Measurements from ENCODE around the gene CTIF. TPM values are rescaled to one million over a fixed set of nuclear protein-coding genes. Genes with fewer than 3 reads are reported as not detected.

Gene CTIF
- total and polyA plus RNA-seq, 4 donors: 12.2 to 45.7 (median 32.6) TPM

DNA sequence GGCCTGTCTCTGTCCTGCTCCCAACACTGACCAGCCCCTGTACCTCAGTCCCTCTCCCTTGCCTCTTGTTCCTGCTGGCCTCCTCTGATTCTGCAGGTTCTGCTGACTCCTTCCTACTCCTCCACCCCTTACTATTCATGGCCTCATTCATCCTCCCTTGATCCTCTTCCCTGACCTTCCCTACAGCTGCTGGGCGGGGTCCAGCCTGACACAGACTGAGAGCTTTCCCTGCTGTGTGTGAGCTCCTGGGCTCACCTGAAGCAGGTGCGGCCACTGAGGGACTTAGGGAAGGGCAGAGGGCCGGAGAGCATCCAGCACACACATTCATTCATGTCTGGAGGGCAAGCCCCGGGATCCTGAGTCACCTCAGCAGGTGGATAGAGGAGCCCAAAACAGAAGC lies 185.6 kb downstream of the CTIF start:
- DNase-seq (no peak), ATAC-seq (ENCODE audit: insufficient read depth, low FRiP score) (no peak)
- TF ChIP-seq, protein P1, sequence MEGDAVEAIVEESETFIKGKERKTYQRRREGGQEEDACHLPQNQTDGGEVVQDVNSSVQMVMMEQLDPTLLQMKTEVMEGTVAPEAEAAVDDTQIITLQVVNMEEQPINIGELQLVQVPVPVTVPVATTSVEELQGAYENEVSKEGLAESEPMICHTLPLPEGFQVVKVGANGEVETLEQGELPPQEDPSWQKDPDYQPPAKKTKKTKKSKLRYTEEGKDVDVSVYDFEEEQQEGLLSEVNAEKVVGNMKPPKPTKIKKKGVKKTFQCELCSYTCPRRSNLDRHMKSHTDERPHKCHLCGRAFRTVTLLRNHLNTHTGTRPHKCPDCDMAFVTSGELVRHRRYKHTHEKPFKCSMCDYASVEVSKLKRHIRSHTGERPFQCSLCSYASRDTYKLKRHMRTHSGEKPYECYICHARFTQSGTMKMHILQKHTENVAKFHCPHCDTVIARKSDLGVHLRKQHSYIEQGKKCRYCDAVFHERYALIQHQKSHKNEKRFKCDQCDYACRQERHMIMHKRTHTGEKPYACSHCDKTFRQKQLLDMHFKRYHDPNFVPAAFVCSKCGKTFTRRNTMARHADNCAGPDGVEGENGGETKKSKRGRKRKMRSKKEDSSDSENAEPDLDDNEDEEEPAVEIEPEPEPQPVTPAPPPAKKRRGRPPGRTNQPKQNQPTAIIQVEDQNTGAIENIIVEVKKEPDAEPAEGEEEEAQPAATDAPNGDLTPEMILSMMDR (IDR thresholded peaks at IDR 0.05; ENCODE audit: control extremely low read depth, extremely low read depth): no peak
- Histone ChIP-seq H3K9me3 (ENCODE audit: control insufficient read depth in 4 of 4, insufficient read depth in 3 of 4, low read length in 3 of 4) (peaks cover 0 to 6% (median 0%) of the 10 kb centered on the region in 4 donors), H3K27me3 (ENCODE audit: control insufficient read depth in 3 of 3, insufficient read depth in 3 of 3, low read length in 2 of 3) (no peaks in the 10 kb centered on the region), H3K4me3 (no peak overlapping the region), H3K36me3 (ENCODE audit: control insufficient read depth in 4 of 4, insufficient read depth in 4 of 4, low read length in 4 of 4) (peaks cover 0 to 2% (median under 1%) of the 10 kb centered on the region in 4 donors), H3K4me1 (ENCODE audit: control insufficient read depth in 5 of 5, insufficient read depth in 5 of 5, low read length in 5 of 5) (peaks cover 0 to 10% (median 9%) of the 10 kb centered on the region in 5 donors), H3K9ac (ENCODE audit: insufficient read depth in 1 of 2, low read length in 2 of 2) (no peak overlapping the region), H3K27ac (ENCODE audit: low read depth in 1 of 2, low read length in 1 of 2) (no peak overlapping the region)
- 93 to 94% methylated on average over 4 of the region's 4 CpGs for WGBS, 2 donors

DNA sequence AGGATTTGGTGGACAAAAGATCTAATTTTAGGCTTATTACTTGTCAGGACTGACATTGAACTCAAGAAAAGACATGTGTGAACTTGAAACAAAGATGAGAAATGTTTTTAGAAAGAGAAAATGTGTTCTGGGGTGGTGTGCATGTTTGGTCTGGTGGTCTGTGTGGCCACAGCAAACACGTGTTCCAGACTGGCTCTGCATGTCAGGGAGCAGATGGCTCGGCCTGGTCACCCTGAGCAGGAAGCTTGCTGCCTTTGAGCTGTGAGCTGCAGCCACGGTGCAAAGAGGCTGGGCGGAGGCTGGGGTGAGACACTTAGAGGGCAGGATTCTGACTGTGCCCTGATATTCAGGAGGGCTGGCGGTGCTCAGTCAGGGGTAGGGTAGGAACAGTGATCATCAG lies 186.1 kb downstream of the CTIF start:
- Histone ChIP-seq H3K9me3 (ENCODE audit: control insufficient read depth in 4 of 4, insufficient read depth in 3 of 4, low read length in 3 of 4) (peaks cover 0 to 6% (median 0%) of the 10 kb centered on the region in 4 donors), H3K4me1 (ENCODE audit: control insufficient read depth in 5 of 5, insufficient read depth in 5 of 5, low read length in 5 of 5) (peaks cover 0 to 9% (median 9%) of the 10 kb centered on the region in 5 donors), H3K9ac (ENCODE audit: insufficient read depth in 1 of 2, low read length in 2 of 2) (no peak overlapping the region), H3K36me3 (ENCODE audit: control insufficient read depth in 4 of 4, insufficient read depth in 4 of 4, low read length in 4 of 4) (peaks cover 0 to 2% (median 0%) of the 10 kb centered on the region in 4 donors), H3K27me3 (ENCODE audit: control insufficient read depth in 3 of 3, insufficient read depth in 3 of 3, low read length in 2 of 3) (no peaks in the 10 kb centered on the region), H3K27ac (ENCODE audit: low read depth in 1 of 2, low read length in 1 of 2) (no peak overlapping the region), H3K4me3 (no peak overlapping the region)
- 84 to 87% methylated on average over 5 of the region's 5 CpGs for WGBS, 2 donors
- no peak for ATAC-seq (ENCODE audit: insufficient read depth, low FRiP score)
- DNase-seq: no peak
- TF ChIP-seq, protein P1 (IDR thresholded peaks at IDR 0.05; ENCODE audit: control extremely low read depth, extremely low read depth): no peak

DNA sequence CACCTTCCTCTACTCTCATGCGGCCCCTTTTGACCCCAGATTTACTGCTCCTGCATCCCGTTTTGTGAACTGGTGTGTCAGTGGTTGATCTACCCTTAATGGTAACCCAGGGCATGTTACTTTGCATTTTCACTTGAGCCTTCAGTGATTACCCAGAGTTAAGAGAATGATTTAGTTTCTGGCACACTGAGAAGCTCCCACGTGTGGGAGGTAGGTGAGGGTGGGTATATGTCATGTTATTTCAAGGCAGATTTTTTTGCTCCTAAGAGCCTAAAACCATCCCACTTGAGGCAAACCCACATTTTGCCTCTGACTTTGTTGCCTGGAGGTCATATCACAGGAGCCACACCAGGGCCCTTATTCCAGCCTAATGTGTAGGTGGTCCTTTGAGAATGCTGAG lies 186.7 kb downstream of the CTIF start:
- Histone ChIP-seq H3K4me1 (ENCODE audit: control insufficient read depth in 5 of 5, insufficient read depth in 5 of 5, low read length in 5 of 5) (peaks cover 0 to 7% (median 3%) of the 10 kb centered on the region in 5 donors), H3K9me3 (ENCODE audit: control insufficient read depth in 4 of 4, insufficient read depth in 3 of 4, low read length in 3 of 4) (peaks cover 0 to 6% (median 0%) of the 10 kb centered on the region in 4 donors), H3K36me3 (ENCODE audit: control insufficient read depth in 4 of 4, insufficient read depth in 4 of 4, low read length in 4 of 4) (peaks cover 0 to 2% (median 0%) of the 10 kb centered on the region in 4 donors), H3K4me3 (no peak overlapping the region), H3K9ac (ENCODE audit: insufficient read depth in 1 of 2, low read length in 2 of 2) (no peak overlapping the region), H3K27me3 (ENCODE audit: control insufficient read depth in 3 of 3, insufficient read depth in 3 of 3, low read length in 2 of 3) (no peaks in the 10 kb centered on the region), H3K27ac (ENCODE audit: low read depth in 1 of 2, low read length in 1 of 2) (no peak overlapping the region)
- DNase-seq (no peak), ATAC-seq (ENCODE audit: insufficient read depth, low FRiP score) (no peak)
- TF ChIP-seq, protein P1 (IDR thresholded peaks at IDR 0.05; ENCODE audit: control extremely low read depth, extremely low read depth): no peak
- 81 to 93% methylated on average over 3 of the region's 3 CpGs for WGBS, 2 donors

DNA sequence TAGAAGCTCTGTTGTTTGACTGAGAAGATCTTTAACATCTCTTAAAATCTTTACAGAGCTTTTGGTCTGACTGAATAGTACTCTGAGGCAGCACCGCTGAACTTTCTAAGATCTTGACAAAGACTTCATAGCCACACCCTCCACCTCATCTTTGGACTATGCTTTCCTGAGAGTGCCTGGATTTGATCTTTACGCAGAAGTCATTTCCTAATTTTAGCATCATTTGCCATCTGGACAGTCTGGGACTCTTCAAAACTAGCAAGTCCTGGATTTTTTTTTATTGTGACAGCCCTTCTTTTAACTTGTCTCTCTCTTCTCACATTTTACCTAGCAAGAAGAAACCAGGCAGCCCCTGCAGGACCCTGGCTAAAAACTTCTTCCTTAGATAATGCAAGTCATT lies 188.8 kb downstream of the CTIF start:
- 90 to 95% methylated on average over 2 of the region's 2 CpGs for WGBS, 2 donors
- H3K27me3 ChIP-seq (ENCODE audit: control insufficient read depth in 3 of 3, insufficient read depth in 3 of 3, low read length in 2 of 3): no peaks in the 10 kb centered on the region
- TF ChIP-seq, protein P1 (IDR thresholded peaks at IDR 0.05; ENCODE audit: control extremely low read depth, extremely low read depth): no peak
- ATAC-seq (ENCODE audit: insufficient read depth, low FRiP score): no peak
- DNase-seq: no peak
- H3K9ac ChIP-seq (ENCODE audit: insufficient read depth in 1 of 2, low read length in 2 of 2): no peak overlapping the region
- H3K36me3 ChIP-seq (ENCODE audit: control insufficient read depth in 4 of 4, insufficient read depth in 4 of 4, low read length in 4 of 4): peaks cover 0 to 2% (median 0%) of the 10 kb centered on the region in 4 donors
- H3K4me3 ChIP-seq: no peak overlapping the region
- peaks cover 0 to 6% (median 0%) of the 10 kb centered on the region in 4 donors for H3K9me3 ChIP-seq (ENCODE audit: control insufficient read depth in 4 of 4, insufficient read depth in 3 of 4, low read length in 3 of 4)
- H3K27ac ChIP-seq (ENCODE audit: low read depth in 1 of 2, low read length in 1 of 2): no peak overlapping the region
- H3K4me1 ChIP-seq (ENCODE audit: control insufficient read depth in 5 of 5, insufficient read depth in 5 of 5, low read length in 5 of 5): peaks cover 0 to 7% (median 0%) of the 10 kb centered on the region in 5 donors
